Effector memory CD4-positive, alpha-beta T cell (primary cell): ENCODE results near the gene MRPL28.

Source experiments
- DNase-seq, 3 donors: peaks; one replicate each; pipeline ENCODE4 v3.0.0-alpha.2; 2020
- H3K27ac ChIP-seq: 2 replicates; pipeline ENCODE4 v1.7.0; 2013; ENCODE audit warnings: mild to moderate bottlenecking, low read length, moderate library complexity; ENCODE audit not compliant: insufficient read depth, poor library complexity, severe bottlenecking
- H3K27me3 ChIP-seq: replicated peaks from 2 replicates; pipeline ENCODE4 v1.7.0; 2013; ENCODE audit warnings: mild to moderate bottlenecking, low read length; ENCODE audit not compliant: insufficient read depth, control insufficient read depth, poor library complexity, severe bottlenecking
- H3K36me3 ChIP-seq: 2 replicates; pipeline ENCODE4 v1.7.0; 2013; ENCODE audit warnings: mild to moderate bottlenecking, low read length, moderate library complexity; ENCODE audit not compliant: control insufficient read depth, insufficient read depth
- H3K4me1 ChIP-seq: 2 replicates; pipeline ENCODE4 v1.7.0; 2013; ENCODE audit warnings: low read length, mild to moderate bottlenecking; ENCODE audit not compliant: control insufficient read depth, insufficient read depth, poor library complexity, severe bottlenecking
- H3K4me3 ChIP-seq: 2 replicates; pipeline ENCODE4 v1.7.0; 2013; ENCODE audit warnings: low read length, low read depth, mild to moderate bottlenecking; ENCODE audit not compliant: insufficient read depth, poor library complexity, severe bottlenecking
- H3K9me3 ChIP-seq: 2 replicates; pipeline ENCODE4 v1.7.0; 2013; ENCODE audit warnings: mild to moderate bottlenecking, low read length, moderate library complexity; ENCODE audit not compliant: control insufficient read depth

The MRPL28 gene

DNA sequence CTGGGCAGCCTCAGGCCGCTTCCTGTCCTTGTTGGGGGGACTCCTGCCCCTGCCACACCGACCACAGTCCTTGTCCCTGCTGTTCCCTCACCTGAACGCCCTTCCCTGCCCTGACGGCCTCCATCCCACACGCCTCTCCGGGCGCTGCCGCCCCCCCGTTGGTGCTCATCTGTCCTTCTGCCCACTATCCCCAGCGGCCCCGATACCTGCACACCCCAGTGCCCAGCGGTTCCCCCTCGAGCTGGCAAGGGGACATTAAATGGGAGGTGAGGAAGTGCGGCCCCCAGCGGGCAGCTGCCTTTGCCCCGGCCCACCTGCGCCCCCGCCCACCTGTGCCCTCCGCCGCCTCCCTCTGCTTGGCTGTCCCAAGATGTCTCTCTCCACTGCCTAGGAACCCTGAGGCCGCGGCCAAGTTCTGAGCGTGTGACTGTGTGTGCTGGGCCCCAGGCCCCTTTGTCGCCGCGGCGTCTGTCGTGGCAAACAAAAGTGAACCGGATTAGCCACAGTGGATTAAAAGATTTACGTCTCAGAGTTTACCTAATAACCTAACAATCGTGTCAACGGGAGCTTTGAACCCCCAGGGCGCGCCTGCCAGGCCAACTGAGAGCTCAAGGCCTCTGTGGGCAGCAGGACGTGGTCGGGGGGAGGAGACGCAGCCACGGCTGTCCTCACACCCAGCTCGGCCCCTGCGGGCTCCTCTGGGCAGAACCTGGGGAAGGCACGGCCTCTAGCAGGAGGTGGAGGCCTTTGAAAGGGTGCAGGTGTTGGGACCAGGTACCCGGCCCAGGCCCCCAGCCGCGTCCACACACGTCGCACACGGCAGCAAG lies 10.3 kb downstream of the MRPL28 start:
- Histone ChIP-seq H3K27me3 (no peaks in the 10 kb centered on the region), H3K36me3 (no peaks in the 10 kb centered on the region), H3K9me3 (no peaks in the 10 kb centered on the region), H3K27ac (no peak overlapping the region), H3K4me3 (no peak overlapping the region), H3K4me1 (peaks cover 29% of the 10 kb centered on the region)
- DNase-seq = no peak

DNA sequence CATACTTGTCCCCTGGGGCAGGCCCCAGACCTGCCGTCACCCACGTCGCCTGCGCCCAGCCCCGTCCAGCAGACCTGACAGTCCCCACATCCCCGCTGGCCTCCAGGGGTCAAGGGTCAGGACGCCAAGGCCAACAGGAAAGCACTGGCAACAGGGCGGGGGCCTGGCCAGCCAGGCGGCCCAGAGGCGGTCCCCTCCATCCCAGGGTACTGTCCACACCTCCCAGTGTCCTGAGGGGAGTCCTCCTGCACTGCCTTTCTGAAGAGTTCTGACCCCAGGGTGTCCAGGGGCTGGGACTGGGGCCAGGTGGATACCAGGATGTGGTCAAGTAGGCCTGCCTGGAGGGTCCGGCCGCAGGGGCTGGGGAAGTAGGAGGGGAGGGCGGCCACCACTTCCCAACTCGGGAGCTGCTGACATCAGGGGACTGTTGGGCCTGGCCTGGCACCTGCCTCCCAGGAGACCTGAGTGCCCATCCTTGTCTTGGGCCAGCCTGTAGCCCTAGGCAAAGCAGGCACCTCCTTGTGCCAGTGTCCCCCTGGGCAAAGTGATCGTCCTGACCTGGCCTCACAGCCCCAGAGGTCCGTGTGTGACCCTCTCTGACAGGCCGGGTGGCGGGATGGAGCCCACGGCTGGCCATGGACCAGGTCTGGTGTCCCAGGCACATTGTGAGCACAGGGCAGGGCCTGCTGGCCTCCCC lies 11.1 kb downstream of the MRPL28 start:
- H3K4me3 ChIP-seq = no peak overlapping the region
- H3K4me1 ChIP-seq = peaks cover 38% of the 10 kb centered on the region
- H3K27ac ChIP-seq = no peak overlapping the region
- no peaks in the 10 kb centered on the region for H3K36me3 ChIP-seq
- DNase-seq = no peak
- H3K27me3 ChIP-seq = no peaks in the 10 kb centered on the region
- H3K9me3 ChIP-seq = no peaks in the 10 kb centered on the region

DNA sequence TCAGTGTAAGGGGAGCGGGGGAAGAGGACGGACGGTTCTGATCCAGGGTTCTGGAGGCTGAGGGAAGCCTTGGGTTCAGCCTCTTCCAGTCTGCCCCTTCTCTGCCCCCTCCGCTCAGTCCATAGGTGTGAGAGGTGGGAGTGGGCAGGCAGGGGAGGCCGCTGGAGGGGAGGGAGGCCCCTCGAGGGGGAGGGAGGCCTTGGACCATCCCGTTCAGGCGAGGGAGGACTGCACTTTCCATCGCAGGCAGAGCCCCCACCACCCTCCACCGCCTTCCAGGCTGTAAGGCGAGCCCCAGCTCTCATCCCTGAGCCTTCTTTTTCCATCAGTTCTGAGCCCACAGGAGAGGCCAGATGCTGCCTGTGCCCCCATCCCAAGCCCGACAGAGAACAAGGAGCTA lies 13.6 kb downstream of the MRPL28 start:
- no peaks in the 10 kb centered on the region for H3K9me3 ChIP-seq
- no peaks in the 10 kb centered on the region for H3K27me3 ChIP-seq
- H3K36me3 ChIP-seq = no peaks in the 10 kb centered on the region
- no peak overlapping the region for H3K27ac ChIP-seq
- H3K4me3 ChIP-seq = no peak overlapping the region
- no peak for DNase-seq
- H3K4me1 ChIP-seq = peaks cover 45% of the 10 kb centered on the region

DNA sequence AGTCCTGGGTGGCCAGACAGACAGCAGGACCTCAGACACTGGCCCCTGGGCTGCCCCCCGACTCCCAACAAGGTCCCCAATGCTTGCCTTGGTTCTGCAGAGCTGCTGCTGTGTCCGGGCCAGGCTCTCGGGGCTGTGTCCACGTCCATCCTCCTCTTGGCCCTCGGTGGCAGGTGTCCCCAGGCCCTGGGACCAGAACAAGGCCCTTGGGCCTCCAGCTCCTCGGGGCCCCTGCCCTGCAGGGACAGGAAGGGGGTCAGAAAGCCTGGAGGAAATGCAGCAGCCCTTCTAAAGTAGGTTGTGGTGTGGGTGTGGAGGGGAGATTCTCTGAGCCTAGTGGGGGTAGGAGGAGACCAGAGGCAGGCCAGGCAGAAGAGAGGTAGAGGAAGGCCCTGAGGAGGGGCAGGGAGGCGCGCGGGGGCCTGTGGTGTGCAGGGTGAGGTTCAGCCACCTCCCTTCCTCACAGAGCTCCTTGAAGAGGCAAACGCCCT lies 15.3 kb downstream of the MRPL28 start:
- Histone ChIP-seq H3K27me3 (no peaks in the 10 kb centered on the region), H3K9me3 (no peaks in the 10 kb centered on the region), H3K27ac (peak overlapping the region; percentile 46), H3K4me3 (peak overlapping the region; percentile 33), H3K4me1 (peaks cover 47% of the 10 kb centered on the region), H3K36me3 (no peaks in the 10 kb centered on the region)
- DNase-seq = peak in 2 of 3 donors; percentile 32 to 36

DNA sequence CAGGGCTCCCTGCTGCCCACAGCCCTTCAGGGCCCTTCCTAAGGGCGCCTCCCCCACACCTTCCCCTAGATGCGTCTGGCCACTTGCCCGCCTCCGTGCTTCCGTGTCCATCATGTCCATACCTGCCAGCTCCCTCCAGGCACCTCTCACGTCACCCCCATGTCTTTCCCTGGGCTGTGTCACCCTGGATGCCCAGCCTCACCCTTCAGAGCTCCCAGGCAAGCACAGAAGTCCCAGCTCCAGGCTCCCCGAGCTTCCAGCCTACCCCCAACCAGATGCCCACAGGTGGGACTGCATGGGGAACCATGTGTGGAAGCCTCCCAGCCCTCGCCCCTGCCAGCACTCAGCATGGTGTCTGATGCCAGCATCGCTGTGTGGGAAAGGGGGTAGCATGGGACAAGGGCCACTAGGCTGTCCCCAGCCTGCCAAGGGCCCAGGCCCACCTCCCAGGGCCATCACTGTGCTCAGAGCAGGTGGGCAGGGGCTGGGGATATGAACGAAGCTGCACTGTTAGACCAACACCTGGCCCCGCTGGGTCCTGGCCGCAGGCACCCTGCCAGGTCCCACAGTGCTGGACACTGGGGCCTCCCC lies 16.0 kb downstream of the MRPL28 start:
- no peaks in the 10 kb centered on the region for H3K36me3 ChIP-seq
- no peaks in the 10 kb centered on the region for H3K9me3 ChIP-seq
- H3K27me3 ChIP-seq = no peaks in the 10 kb centered on the region
- DNase-seq = no peak
- H3K27ac ChIP-seq = peak overlapping the region; percentile 46
- peaks cover 47% of the 10 kb centered on the region for H3K4me1 ChIP-seq
- peak overlapping the region; percentile 33 for H3K4me3 ChIP-seq

DNA sequence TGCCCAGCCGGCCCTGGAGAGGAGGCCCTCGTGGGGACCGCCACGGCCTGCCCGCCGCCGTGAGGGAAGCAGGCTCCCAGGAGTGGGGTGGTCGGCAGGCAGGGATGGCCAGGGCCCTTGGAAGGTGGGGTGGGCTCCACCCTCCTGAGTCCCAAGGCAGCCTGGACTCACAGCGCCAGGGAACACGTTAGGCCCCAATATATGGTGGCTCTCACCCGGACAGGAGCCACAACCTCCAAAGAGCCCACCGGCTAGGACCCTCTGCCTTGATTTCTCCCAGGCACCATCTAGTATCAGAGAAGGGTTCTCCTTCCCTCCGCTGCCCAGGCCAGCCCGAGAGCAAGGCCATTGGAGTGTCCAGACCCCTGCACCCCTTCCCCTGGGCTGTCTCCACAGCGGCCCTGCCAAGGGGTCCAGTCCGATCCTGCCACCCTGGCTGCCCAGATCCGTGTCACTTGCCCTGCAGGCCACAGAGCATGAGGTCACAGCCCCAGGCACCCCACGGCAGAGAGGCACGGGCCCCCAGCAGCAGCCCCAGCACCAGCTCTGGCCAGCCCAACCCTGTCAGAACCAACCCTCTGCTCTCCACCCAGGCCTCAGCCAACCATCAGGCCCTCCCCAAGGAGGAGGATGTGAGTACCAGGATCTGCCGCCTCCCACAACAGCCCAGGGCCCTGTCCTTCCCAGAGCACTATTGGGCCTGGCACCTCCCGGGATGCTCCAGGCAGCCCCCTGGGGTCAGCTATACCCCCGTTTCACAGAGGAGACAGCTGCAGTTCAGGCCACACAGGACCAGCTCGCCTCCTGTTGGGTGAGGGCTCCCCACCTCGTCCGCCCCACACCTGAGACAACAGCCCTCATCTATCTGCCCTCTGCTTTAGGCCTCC lies 16.7 kb downstream of the MRPL28 start:
- peak overlapping the region; percentile 46 for H3K27ac ChIP-seq
- peaks cover 49% of the 10 kb centered on the region for H3K4me1 ChIP-seq
- H3K9me3 ChIP-seq = no peaks in the 10 kb centered on the region
- H3K27me3 ChIP-seq = no peaks in the 10 kb centered on the region
- no peak for DNase-seq
- peak overlapping the region; percentile 33 for H3K4me3 ChIP-seq
- no peaks in the 10 kb centered on the region for H3K36me3 ChIP-seq

DNA sequence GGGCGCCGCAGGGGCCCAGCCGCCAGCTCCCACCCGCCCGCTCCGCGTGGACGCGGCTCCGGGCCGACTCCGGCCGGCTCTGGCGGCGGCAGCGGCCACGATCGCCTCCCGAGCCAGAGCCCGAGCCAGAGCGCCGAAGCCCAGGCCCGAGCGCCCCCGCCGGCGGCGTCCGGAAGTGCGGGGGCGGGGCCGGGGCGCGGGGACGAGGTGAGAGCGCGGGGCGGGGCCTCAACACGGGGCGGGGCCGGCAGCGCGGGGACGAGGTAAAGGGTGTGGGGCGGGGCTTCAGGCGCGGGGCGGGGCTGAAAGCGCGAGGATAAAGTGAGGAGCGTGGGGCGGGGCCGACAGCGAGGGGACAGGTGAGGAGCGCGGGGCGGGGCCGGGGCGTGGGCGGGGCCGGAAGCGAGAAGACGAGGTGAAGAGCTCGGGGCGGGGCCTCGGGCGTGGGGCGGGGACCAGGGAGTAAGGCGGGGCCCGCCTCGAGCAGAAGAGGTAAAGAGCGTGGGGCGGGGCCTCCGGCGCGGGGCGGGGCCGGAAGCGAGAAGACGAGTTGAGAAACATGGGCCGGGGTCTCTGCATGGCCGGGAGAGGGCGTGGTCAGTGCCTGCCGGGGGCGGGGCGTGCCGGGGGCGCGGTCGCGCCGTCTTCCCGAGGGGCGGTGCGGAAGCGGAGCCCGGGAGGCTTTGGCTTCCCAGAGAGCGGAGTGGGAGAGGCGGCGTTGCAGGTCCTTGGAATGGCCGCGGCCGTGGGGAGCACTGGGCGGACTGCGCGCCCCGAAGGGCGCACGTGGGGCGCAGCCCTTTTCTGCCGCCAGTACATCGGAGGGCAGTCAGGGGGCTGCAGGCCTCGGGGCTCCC lies 17.6 kb downstream of the MRPL28 start, which contains the start of gene AXIN1:
TSS of gene AXIN1 (minus strand) at position 177 of the 857 bp plus-strand sequence. CDS start 5,698 bp downstream, outside the sequence.
- Histone ChIP-seq H3K9me3 (no peaks in the 10 kb centered on the region), H3K4me1 (peaks cover 50% of the 10 kb centered on the region), H3K27me3 (no peaks in the 10 kb centered on the region), H3K27ac (peak within 1 kb of the TSS; percentile 48), H3K36me3 (no peaks in the 10 kb centered on the region), H3K4me3 (peak within 1 kb of the TSS; percentile 52)
- DNase-seq = peak; percentile 100

DNA sequence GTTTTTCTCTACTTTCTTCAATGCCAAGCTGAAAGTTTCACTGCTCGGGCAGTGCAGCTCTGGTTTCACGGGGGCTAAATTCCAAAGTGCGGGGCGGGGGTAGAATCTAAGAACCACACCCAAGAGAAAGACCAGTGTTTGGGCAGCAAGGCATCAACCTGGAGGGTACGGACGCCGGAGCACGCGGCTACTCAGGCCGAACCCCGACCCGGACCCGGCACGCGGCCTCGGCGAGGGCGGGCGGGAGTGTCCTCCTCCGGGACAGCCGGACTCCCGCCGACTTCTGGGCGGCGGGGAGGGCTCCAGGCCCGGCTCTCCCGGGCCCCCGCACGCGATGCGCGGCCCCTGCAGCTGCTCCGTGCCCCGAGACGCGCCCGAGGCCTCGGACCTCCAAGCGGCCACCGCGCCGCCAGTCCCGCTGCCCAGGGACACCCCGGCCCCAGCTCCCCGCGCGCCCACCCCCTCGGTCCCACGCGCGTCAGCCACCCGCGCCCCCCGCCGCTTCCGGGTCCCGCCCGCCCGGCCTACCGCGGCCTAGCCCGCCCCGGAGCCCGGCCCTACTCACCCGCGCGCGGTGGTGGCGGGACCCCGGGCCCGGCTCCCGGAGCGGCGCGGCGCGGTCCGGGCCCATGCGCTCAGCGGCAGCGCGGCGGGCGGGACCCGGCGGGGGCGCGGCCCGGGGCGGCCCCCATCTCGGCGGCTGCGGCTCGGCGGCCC lies 18.4 kb downstream of the MRPL28 start:
- peak in 2 of 3 donors; percentile 18 to 32 for DNase-seq
- H3K4me1 ChIP-seq = peaks cover 48% of the 10 kb centered on the region

More for the DNA sequence above, 18.4 kb downstream of the MRPL28 start:
- Histone ChIP-seq H3K27ac (peak overlapping the region; percentile 48), H3K27me3 (no peaks in the 10 kb centered on the region), H3K9me3 (no peaks in the 10 kb centered on the region), H3K4me3 (peak overlapping the region; percentile 52), H3K36me3 (no peaks in the 10 kb centered on the region)
